ENCODE results near the gene NR5A2. TPM values are rescaled to one million over a fixed set of nuclear protein-coding genes. Genes with fewer than 3 reads are reported as not detected.

Gene NR5A2
- total RNA-seq, 4 donors from 2014 or later = 3.8 to 9.0 (median 4.5) TPM

DNA sequence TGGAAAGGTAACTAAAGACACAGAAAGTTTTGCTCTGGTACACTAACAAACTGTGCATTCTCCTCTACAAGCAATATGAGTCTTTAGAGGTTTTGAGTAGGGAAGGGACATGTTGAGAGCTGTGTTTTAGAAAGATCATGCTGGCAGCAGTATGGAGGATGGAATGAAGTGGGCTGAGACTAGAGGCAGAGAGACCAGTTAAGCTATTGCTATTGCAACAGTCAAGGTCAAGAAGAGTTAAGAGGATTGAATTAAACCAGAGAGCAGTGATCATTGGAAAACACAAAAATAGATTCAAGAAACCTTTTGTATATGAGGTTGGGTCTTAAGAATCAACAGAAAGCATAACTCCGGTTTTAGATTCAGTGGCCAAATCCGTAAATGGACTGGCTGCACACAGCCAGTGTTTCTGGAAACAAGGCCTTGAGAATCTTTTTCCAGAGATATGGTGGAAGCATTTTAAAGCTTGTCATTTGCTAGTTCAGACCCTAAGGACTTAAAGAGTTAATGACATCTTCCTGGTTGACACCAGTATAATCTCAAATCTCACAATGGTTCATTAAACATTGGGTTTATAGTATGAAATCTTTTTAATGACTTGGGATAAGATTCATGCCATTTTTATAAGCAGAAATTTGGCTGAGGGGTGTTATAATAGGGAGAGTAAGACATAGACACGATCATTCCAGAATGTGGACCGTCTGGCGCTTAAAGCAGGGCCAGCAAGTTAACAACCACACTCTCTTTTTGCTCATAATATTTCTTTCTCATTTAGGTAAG, 177.9 kb downstream of the NR5A2 start:
- 74 to 89% methylated on average over 5 of the region's 5 CpGs for WGBS, 2 donors
- Histone ChIP-seq H3K4me1 (no peaks in the 10 kb centered on the region), H3K4me3 (no peak overlapping the region), H3K27ac (no peak overlapping the region), H3K27me3 (no peaks in the 10 kb centered on the region), H3K9me3 (peaks cover 0 to 9% (median 0%) of the 10 kb centered on the region in 4 donors), H3K36me3 (no peaks in the 10 kb centered on the region)
- DNase-seq (ENCODE audit: low spot score in 2 of 2) = no peak
- no peak for TF ChIP-seq EP300 (IDR thresholded peaks at IDR 0.05)
- no peak for TF ChIP-seq POLR2A (IDR thresholded peaks at IDR 0.05)
- TF ChIP-seq, protein P1, sequence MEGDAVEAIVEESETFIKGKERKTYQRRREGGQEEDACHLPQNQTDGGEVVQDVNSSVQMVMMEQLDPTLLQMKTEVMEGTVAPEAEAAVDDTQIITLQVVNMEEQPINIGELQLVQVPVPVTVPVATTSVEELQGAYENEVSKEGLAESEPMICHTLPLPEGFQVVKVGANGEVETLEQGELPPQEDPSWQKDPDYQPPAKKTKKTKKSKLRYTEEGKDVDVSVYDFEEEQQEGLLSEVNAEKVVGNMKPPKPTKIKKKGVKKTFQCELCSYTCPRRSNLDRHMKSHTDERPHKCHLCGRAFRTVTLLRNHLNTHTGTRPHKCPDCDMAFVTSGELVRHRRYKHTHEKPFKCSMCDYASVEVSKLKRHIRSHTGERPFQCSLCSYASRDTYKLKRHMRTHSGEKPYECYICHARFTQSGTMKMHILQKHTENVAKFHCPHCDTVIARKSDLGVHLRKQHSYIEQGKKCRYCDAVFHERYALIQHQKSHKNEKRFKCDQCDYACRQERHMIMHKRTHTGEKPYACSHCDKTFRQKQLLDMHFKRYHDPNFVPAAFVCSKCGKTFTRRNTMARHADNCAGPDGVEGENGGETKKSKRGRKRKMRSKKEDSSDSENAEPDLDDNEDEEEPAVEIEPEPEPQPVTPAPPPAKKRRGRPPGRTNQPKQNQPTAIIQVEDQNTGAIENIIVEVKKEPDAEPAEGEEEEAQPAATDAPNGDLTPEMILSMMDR (IDR thresholded peaks at IDR 0.05) = no peak

DNA sequence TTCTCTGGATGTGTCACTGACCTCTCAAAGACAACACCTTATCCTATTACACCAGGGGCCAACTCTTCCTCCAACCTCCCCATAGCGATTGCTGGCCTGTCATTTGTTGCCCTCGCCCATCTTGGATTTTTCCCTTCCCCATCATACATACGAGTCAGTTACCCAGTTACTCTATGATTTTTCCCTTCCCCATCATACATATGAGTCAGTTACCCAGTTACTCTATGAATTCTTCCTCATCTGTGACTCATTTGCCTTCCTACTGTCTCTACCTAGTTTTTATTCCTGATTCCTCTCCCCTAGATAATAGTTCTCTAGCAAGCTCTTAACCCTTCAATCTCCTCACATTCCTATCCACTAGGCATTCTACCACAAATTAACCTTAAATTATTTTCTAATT, 178.8 kb downstream of the NR5A2 start:
- no peaks in the 10 kb centered on the region for H3K9me3 ChIP-seq
- H3K27ac ChIP-seq = no peak overlapping the region
- DNase-seq (ENCODE audit: low spot score in 2 of 2) = no peak
- H3K36me3 ChIP-seq = no peaks in the 10 kb centered on the region
- WGBS, 2 donors = 87 to 89% methylated on average over 3 of the region's 3 CpGs
- no peaks in the 10 kb centered on the region for H3K4me1 ChIP-seq
- TF ChIP-seq, protein P1 (IDR thresholded peaks at IDR 0.05) = no peak
- TF ChIP-seq POLR2A (IDR thresholded peaks at IDR 0.05) = no peak
- TF ChIP-seq EP300 (IDR thresholded peaks at IDR 0.05) = no peak
- H3K4me3 ChIP-seq = no peak overlapping the region
- no peaks in the 10 kb centered on the region for H3K27me3 ChIP-seq

DNA sequence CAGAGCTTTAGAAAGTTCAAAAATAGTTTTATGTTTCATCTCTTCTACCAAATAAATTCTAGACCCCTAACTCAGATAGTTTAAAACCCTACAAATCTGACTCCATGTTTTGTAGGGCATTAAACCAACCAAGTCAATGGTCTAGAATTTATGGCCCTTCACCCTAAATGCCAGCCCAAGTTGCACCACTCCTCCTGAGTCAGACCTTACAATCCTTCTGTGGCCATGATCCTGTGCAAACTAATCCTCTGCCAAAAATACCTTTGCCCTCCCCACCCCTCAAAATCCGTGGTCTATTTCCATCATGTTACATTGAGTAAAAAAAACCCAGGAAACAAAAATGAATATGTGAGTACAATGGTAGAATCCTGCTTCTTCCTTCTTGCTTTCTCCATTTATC, 179.3 kb downstream of the NR5A2 start:
- no peak for DNase-seq (ENCODE audit: low spot score in 2 of 2)
- WGBS, 2 donors = 54 to 59% methylated on average over 1 of the region's 1 CpG
- H3K27ac ChIP-seq = no peak overlapping the region
- H3K36me3 ChIP-seq = no peaks in the 10 kb centered on the region
- no peaks in the 10 kb centered on the region for H3K27me3 ChIP-seq
- no peak for TF ChIP-seq EP300 (IDR thresholded peaks at IDR 0.05)
- TF ChIP-seq, protein P1 (IDR thresholded peaks at IDR 0.05) = no peak
- no peak for TF ChIP-seq POLR2A (IDR thresholded peaks at IDR 0.05)
- no peak overlapping the region for H3K4me3 ChIP-seq
- H3K4me1 ChIP-seq = no peaks in the 10 kb centered on the region
- H3K9me3 ChIP-seq = no peaks in the 10 kb centered on the region

DNA sequence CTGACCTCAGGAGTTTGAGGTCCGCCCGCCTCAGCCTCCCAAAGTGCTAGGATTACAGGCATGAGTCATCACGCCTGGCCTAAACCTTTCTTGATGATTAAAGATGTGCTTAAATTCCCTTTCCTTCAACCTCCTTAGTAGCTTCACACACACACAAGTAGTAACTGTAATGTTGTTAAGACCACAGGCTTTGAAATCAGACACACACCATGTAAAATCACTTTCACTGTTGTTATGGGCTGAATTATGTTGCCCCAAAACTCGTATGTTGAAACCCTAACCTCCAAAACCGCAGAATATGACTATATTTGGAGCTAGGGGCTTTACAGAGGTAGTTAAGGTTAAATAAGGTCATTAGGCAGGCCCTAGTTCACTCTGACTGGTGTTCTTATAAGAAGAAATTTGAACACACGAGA, 180.2 kb downstream of the NR5A2 start:
- H3K4me3 ChIP-seq = no peak overlapping the region
- TF ChIP-seq POLR2A (IDR thresholded peaks at IDR 0.05) (no peak), EP300 (IDR thresholded peaks at IDR 0.05) (no peak)
- TF ChIP-seq, protein P1 (IDR thresholded peaks at IDR 0.05) = no peak
- no peaks in the 10 kb centered on the region for H3K9me3 ChIP-seq

DNA sequence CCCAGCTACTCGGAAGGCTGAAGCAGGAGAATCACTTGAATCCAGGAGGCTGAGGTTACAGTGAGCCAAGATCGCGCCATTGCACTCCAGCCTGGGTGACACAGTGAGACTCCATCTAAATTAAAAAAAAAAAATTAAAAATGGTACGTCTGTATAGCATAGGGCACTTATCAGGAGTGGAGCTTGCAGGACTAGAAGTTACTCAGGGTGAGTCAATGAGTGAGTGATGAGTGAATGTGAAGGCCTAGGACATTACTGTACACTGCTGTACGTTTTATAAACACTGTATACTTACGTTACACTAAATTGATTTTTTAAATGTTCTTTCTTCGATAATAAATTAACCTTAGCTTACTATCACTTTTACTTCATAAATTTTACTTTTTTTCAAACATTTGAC, 183.6 kb downstream of the NR5A2 start:
- Histone ChIP-seq H3K27ac (no peak overlapping the region), H3K9me3 (no peaks in the 10 kb centered on the region), H3K36me3 (no peaks in the 10 kb centered on the region), H3K27me3 (no peaks in the 10 kb centered on the region), H3K4me3 (no peak overlapping the region), H3K4me1 (no peaks in the 10 kb centered on the region)
- TF ChIP-seq, protein P1 (IDR thresholded peaks at IDR 0.05) = no peak
- TF ChIP-seq POLR2A (IDR thresholded peaks at IDR 0.05) = no peak
- TF ChIP-seq EP300 (IDR thresholded peaks at IDR 0.05) = no peak
- no peak for DNase-seq (ENCODE audit: low spot score in 2 of 2)
- WGBS, 2 donors = 84 to 91% methylated on average over 7 of the region's 7 CpGs

More for the DNA sequence above, 180.2 kb downstream of the NR5A2 start:
- 79 to 88% methylated on average over 6 of the region's 6 CpGs for WGBS, 2 donors
- Histone ChIP-seq H3K36me3 (no peaks in the 10 kb centered on the region), H3K4me1 (no peaks in the 10 kb centered on the region), H3K27me3 (no peaks in the 10 kb centered on the region), H3K27ac (no peak overlapping the region)
- DNase-seq (ENCODE audit: low spot score in 2 of 2) = no peak
